GM18870 (cell line): ENCODE measurements around the gene RNASE2.
A peak's percentile ranks its signal among the peaks of the same experiment; 100 is the strongest.
"Not testable (repeated sequence)": the region's sequence is repeated elsewhere in the genome, so short reads cannot be mapped to it uniquely, and the experiment has no call there.

Experiments
- ATAC-seq: cut with Tn5 transposase; IDR thresholded peaks from one replicate; pipeline ENCODE4 v1.9.1; 2021; ENCODE audit warnings: moderate library complexity; ENCODE audit not compliant: unreplicated experiment

The RNASE2 gene

GRCh38 chr14:20954736-20955537, at the start of gene RNASE2:
TSS of gene RNASE2 (plus strand) at chr14:20955487. CDS start at chr14:20955772, 285 bp downstream.
- ATAC-seq = not testable (repeated sequence)

- no peak for ATAC-seq
Observed at GRCh38 chr14:20905676-20906075, 49.6 kb upstream of the RNASE2 start.

GRCh38 chr14:20907214-20907613, 48.1 kb upstream of the RNASE2 start:
- no peak for ATAC-seq

- ATAC-seq = not testable (repeated sequence)
Observed at GRCh38 chr14:20910822-20911221, 44.5 kb upstream of the RNASE2 start.

- not testable (repeated sequence) for ATAC-seq
Observed at GRCh38 chr14:20919038-20919756, 36.1 kb upstream of the RNASE2 start.

- ATAC-seq = not testable (repeated sequence)
Observed at GRCh38 chr14:20923766-20924297, 31.5 kb upstream of the RNASE2 start.

- no peak for ATAC-seq
Observed at GRCh38 chr14:20934148-20934762, 21.0 kb upstream of the RNASE2 start.

- no peak for ATAC-seq
Observed at GRCh38 chr14:20935303-20935984, 19.8 kb upstream of the RNASE2 start.

GRCh38 chr14:20945146-20945545, 10.1 kb upstream of the RNASE2 start:
- ATAC-seq = not testable (repeated sequence)

GRCh38 chr14:20946707-20947106, 8.6 kb upstream of the RNASE2 start:
- ATAC-seq = not testable (repeated sequence)

- not testable (repeated sequence) for ATAC-seq
Observed at GRCh38 chr14:20955538-20955873, 219 bp downstream of the RNASE2 start.

GRCh38 chr14:20956376-20956976, 1.2 kb downstream of the RNASE2 start:
- no peak for ATAC-seq

GRCh38 chr14:20958946-20959345, 3.7 kb downstream of the RNASE2 start:
- not testable (repeated sequence) for ATAC-seq

GRCh38 chr14:20969336-20969735, 14.0 kb downstream of the RNASE2 start:
- ATAC-seq = no peak

- peak; percentile 7 for ATAC-seq
Observed at GRCh38 chr14:20970647-20970982, 15.3 kb downstream of the RNASE2 start.

- peak; percentile 78 for ATAC-seq
Observed at GRCh38 chr14:20970983-20971704, 15.9 kb downstream of the RNASE2 start.

- ATAC-seq = no peak
Observed at GRCh38 chr14:20971705-20972021, 16.4 kb downstream of the RNASE2 start.

- no peak for ATAC-seq
Observed at GRCh38 chr14:20973501-20973900, 18.2 kb downstream of the RNASE2 start.

GRCh38 chr14:20976291-20976690, 21.0 kb downstream of the RNASE2 start:
- no peak for ATAC-seq

GRCh38 chr14:20978687-20979086, 23.4 kb downstream of the RNASE2 start:
- ATAC-seq = no peak
